ENCODE results near the gene RAE1.

RAE1 gene

GRCh38 chr20:57400231-57400701 lies 49.2 kb downstream of the RAE1 start:
- DNase-seq (ENCODE audit: low spot score) = no peak

- no peak for DNase-seq (ENCODE audit: low spot score)
Measured at GRCh38 chr20:57400821-57401564, 49.9 kb downstream of the RAE1 start.

- no peak for DNase-seq (ENCODE audit: low spot score)
Measured at GRCh38 chr20:57401565-57401918, 50.5 kb downstream of the RAE1 start.

- DNase-seq (ENCODE audit: low spot score) = no peak
Measured at GRCh38 chr20:57402206-57403125, 51.4 kb downstream of the RAE1 start.

GRCh38 chr20:57403216-57403615 lies 52.2 kb downstream of the RAE1 start:
- DNase-seq (ENCODE audit: low spot score) = no peak

GRCh38 chr20:57404006-57404405 lies 53.0 kb downstream of the RAE1 start:
- DNase-seq (ENCODE audit: low spot score) = no peak

- no peak for DNase-seq (ENCODE audit: low spot score)
Measured at GRCh38 chr20:57404419-57405072, 53.5 kb downstream of the RAE1 start.

- DNase-seq (ENCODE audit: low spot score) = no peak
Measured at GRCh38 chr20:57405236-57406016, 54.4 kb downstream of the RAE1 start.

GRCh38 chr20:57407541-57407956 lies 56.5 kb downstream of the RAE1 start:
- no peak for DNase-seq (ENCODE audit: low spot score)

- no peak for DNase-seq (ENCODE audit: low spot score)
Measured at GRCh38 chr20:57408131-57408530, 57.1 kb downstream of the RAE1 start.

- no peak for DNase-seq (ENCODE audit: low spot score)
Measured at GRCh38 chr20:57408536-57409233, 57.6 kb downstream of the RAE1 start.

GRCh38 chr20:57409316-57409671 lies 58.2 kb downstream of the RAE1 start:
- DNase-seq (ENCODE audit: low spot score) = no peak

- no peak for DNase-seq (ENCODE audit: low spot score)
Measured at GRCh38 chr20:57409672-57410397, 58.8 kb downstream of the RAE1 start.

GRCh38 chr20:57410398-57410920 lies 59.4 kb downstream of the RAE1 start:
- no peak for DNase-seq (ENCODE audit: low spot score)

- no peak for DNase-seq (ENCODE audit: low spot score)
Measured at GRCh38 chr20:57410924-57411323, 59.9 kb downstream of the RAE1 start.

- DNase-seq (ENCODE audit: low spot score) = no peak
Measured at GRCh38 chr20:57411406-57412283, 60.6 kb downstream of the RAE1 start.

GRCh38 chr20:57412347-57413029 lies 61.4 kb downstream of the RAE1 start:
- DNase-seq (ENCODE audit: low spot score) = no peak

- no peak for DNase-seq (ENCODE audit: low spot score)
Measured at GRCh38 chr20:57413986-57414385, 62.9 kb downstream of the RAE1 start.
